Pancreas (tissue), 10 donors: Measurements from ENCODE around the gene IP6K3. TPM values are rescaled to one million over a fixed set of nuclear protein-coding genes. Genes with fewer than 3 reads are reported as not detected.
A peak's percentile ranks its signal among the peaks of the same experiment; 100 is the strongest.

Experiments used
- ATAC-seq, 4 donors: fragments of 200-7000 bp; cut with Tn5 transposase; one replicate each; pipeline versions ENCODE4 v1.8.0 to v1.9.1; 2020; ENCODE audit warnings: mild to moderate bottlenecking in 4 of 4, moderate library complexity in 4 of 4
- DNase-seq, 6 donors: peaks; one replicate each; pipeline ENCODE4 v3.0.0-alpha.2; 2020
- FAIRE-seq: peaks from 2 replicates; lab custom pipeline; 2012; peaks lifted over from hg19 to GRCh38; lab: Jason Lieb, UNC
- H3K27ac ChIP-seq, 4 donors: fragments of 200-600 bp; sonication (generic); 1 replicate in 3 of 4; 2 replicates in 1 of 4; pipeline versions ENCODE4 v1.5.0 to v1.8.0; 2020
- H3K27me3 ChIP-seq, 4 donors: fragments of 200-600 bp; one replicate each; pipeline ENCODE4 v1.8.0; 2021
- H3K36me3 ChIP-seq, 3 donors: fragments of 200-600 bp; sonication (generic) in 1 of 3; one replicate each; pipeline versions ENCODE4 v1.5.0 to v1.8.0; 2020 to 2021
- H3K4me1 ChIP-seq, 3 donors: fragments of 200-600 bp; one replicate each; pipeline ENCODE4 v1.8.0; 2021
- H3K4me3 ChIP-seq, 4 donors: fragments of 200-600 bp; sonication (generic) in 2 of 4; one replicate each; pipeline versions ENCODE4 v1.5.0 to v1.8.0; 2020 to 2021
- H3K9me3 ChIP-seq, 4 donors: fragments of 200-600 bp; one replicate each; pipeline ENCODE4 v1.8.0; 2021
- WGBS, 2 donors: extraction: QIAGEN DNeasy Blood & Tissue Kit; methylation state at CpG; one replicate each; pipeline ENCODE4 v1.1.7; 2013; 5-methylcytosine and 5-hydroxymethylcytosine counted together
- intact Hi-C, 3 donors: fragments of 100-400 bp; cut with DNase I; formaldehyde crosslinking; loops; one replicate each; pipeline versions ENCODE4 v1.11.1 to v1.14.2; 2022
- polyA plus RNA-seq, 2 donors: library from polyadenylated mRNA; stranded (reverse); fragments of 200-250 nt; gene quantifications; one replicate each; pipeline ENCODE4 v1.2.3, GENCODE V29; 2013
- total RNA-seq, 6 donors: library from RNA; stranded (reverse); fragmentation: NEBNext Ultra II Directional in 4 of 6; extraction: Animal tissue kit (Norgen Biotek cat#: 25700) in 4 of 6; gene quantifications; one replicate each; pipeline versions ENCODE4 v1.2.1 to v1.2.4, GENCODE V29; 2021 to 2023
- TF ChIP-seq, protein P1 (sequence below), 4 donors: fragments of 200-600 bp; sonication (generic) in 3 of 4; IDR thresholded peaks; one replicate each; pipeline versions ENCODE4 v1.5.0 to v1.8.0; 2021; ENCODE audit warnings: antibody characterized with exemption in 4 of 4
- donor health status: healthy with polysubstance abuse.
- donor health status: DM: no; HTN: no; CAD: no; lungs with moderate emphysema.
- donor health status: DM: no; HTN: no; CAD: no.
- donor health status: control.
- donor health status: control.
- donor health status: Bipolar disorder and iron deficiency.
- donor health status: DM: yes; HTN: yes; CAD: no.
- donor health status: DM: no; HTN: no; CAD: no.
- donor health status: DM: no; HTN: no; CAD: no.
- donor health status: DM: yes; HTN: yes; CAD: no.

Gene IP6K3
- total and polyA plus RNA-seq, 8 donors = 0.12 to 0.69 (median 0.36) TPM

DNA sequence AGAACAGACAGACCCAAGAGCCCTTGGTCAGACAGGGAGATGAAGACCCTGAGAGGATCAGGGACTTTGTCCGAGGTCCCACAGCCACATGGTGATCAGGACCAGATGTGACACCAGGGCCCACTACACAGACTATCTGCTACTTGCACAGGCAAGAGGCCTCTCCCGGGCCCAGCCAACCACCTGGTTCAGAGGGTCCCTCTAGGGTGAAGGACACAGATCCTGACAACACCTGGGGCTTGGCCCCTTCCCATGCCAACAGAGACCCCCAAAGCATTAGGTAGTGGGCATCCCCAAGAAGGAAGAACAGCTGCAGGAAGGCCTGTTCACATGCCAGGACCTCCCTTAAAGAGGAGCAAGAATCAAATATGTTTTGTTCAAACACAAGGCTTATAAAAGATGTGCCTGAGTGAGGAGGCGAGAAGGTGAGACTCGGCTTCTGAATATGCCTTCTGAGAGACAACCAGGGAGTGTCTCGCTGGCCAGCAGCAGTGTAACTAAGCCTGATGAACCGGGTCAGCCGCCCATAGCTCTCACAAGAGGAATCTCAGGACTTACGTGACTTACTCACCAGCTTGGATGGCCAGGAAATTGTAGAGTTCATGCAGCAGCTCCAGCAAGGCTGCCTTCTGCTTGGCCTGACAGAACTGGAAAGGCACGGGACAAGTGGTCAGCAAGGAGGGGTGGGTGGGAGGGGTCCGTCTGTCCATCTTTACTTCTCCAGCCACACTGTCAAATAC is 37.2 kb upstream of the IP6K3 start:
- ATAC-seq (no peak), DNase-seq (peak in 1 of 6 donors; percentile 32), FAIRE-seq (no peak)
- Histone ChIP-seq H3K4me3 (no peak overlapping the region), H3K27me3 (no peaks in the 10 kb centered on the region), H3K27ac (no peak overlapping the region), H3K4me1 (peaks cover 12 to 21% (median 16%) of the 10 kb centered on the region in 3 donors), H3K36me3 (peaks cover 7 to 44% (median 20%) of the 10 kb centered on the region in 3 donors), H3K9me3 (no peaks in the 10 kb centered on the region)
- intact Hi-C loops = no loop called here
- TF ChIP-seq, protein P1, sequence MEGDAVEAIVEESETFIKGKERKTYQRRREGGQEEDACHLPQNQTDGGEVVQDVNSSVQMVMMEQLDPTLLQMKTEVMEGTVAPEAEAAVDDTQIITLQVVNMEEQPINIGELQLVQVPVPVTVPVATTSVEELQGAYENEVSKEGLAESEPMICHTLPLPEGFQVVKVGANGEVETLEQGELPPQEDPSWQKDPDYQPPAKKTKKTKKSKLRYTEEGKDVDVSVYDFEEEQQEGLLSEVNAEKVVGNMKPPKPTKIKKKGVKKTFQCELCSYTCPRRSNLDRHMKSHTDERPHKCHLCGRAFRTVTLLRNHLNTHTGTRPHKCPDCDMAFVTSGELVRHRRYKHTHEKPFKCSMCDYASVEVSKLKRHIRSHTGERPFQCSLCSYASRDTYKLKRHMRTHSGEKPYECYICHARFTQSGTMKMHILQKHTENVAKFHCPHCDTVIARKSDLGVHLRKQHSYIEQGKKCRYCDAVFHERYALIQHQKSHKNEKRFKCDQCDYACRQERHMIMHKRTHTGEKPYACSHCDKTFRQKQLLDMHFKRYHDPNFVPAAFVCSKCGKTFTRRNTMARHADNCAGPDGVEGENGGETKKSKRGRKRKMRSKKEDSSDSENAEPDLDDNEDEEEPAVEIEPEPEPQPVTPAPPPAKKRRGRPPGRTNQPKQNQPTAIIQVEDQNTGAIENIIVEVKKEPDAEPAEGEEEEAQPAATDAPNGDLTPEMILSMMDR (IDR thresholded peaks at IDR 0.05) = no peak
- 90 to 93% methylated on average over 10 of the region's 10 CpGs for WGBS, 2 donors

- Histone ChIP-seq H3K27me3 (no peaks in the 10 kb centered on the region), H3K4me3 (no peak overlapping the region), H3K9me3 (no peaks in the 10 kb centered on the region), H3K4me1 (peaks cover 10 to 20% (median 13%) of the 10 kb centered on the region in 3 donors), H3K27ac (no peak overlapping the region), H3K36me3 (peaks cover 7 to 58% (median 33%) of the 10 kb centered on the region in 3 donors)
- ATAC-seq (no peak), DNase-seq (no peak), FAIRE-seq (no peak)
- TF ChIP-seq, protein P1 (IDR thresholded peaks at IDR 0.05) = no peak
- intact Hi-C loops = no loop called here
- 95 to 96% methylated on average over 5 of the region's 5 CpGs for WGBS, 2 donors
Observed at GRCh38 chr6:33782561-33782960, 35.9 kb upstream of the IP6K3 start.

GRCh38 chr6:33781131-33781975 is 34.6 kb upstream of the IP6K3 start:
- DNase-seq (peak in 1 of 6 donors; percentile 48), FAIRE-seq (no peak), ATAC-seq (peak in 2 of 4 donors; percentile 9 to 20)
- Histone ChIP-seq H3K9me3 (no peaks in the 10 kb centered on the region), H3K4me1 (peaks cover 0 to 7% (median 1%) of the 10 kb centered on the region in 3 donors), H3K36me3 (peaks cover 13 to 70% (median 42%) of the 10 kb centered on the region in 3 donors), H3K4me3 (no peak overlapping the region), H3K27me3 (no peaks in the 10 kb centered on the region), H3K27ac (no peak overlapping the region)
- 82 to 85% methylated on average over 16 of the region's 16 CpGs for WGBS, 2 donors
- intact Hi-C loops = no loop called here
- TF ChIP-seq, protein P1 (IDR thresholded peaks at IDR 0.05) = no peak

GRCh38 chr6:33779895-33780294 is 33.2 kb upstream of the IP6K3 start:
- Histone ChIP-seq H3K27ac (no peak overlapping the region), H3K4me1 (no peaks in the 10 kb centered on the region), H3K9me3 (no peaks in the 10 kb centered on the region), H3K4me3 (no peak overlapping the region), H3K36me3 (peaks cover 13 to 84% (median 52%) of the 10 kb centered on the region in 3 donors), H3K27me3 (no peaks in the 10 kb centered on the region)
- 91 to 92% methylated on average over 14 of the region's 14 CpGs for WGBS, 2 donors
- TF ChIP-seq, protein P1 (IDR thresholded peaks at IDR 0.05) = no peak
- intact Hi-C loops = no loop called here
- DNase-seq = no peak
- no peak for FAIRE-seq
- ATAC-seq = no peak
